Right lobe of liver (tissue), 4 donors: ENCODE data around the gene ADAM12.

Source experiments
- POLR2A ChIP-seq: fragments of 450-650 bp; IDR thresholded peaks from one replicate; pipeline ENCODE4 v1.6.1; 2017; ENCODE audit warnings: antibody characterized with exemption, mild to moderate bottlenecking
- TF ChIP-seq, protein P1 (sequence below), 4 donors: fragments of 200-600 bp in 3 of 4; fragments of 450-650 bp in 1 of 4; IDR thresholded peaks; one replicate each; pipeline versions ENCODE4 v1.5.1 to v1.8.0; 2016 to 2022; ENCODE audit warnings: antibody characterized with exemption in 4 of 4, mild to moderate bottlenecking in 2 of 4
- donor health status: DM: no; HTN: no; CAD: no.
- donor health status: DM: no; HTN: no; CAD: no.
- donor health status: DM: no; HTN: yes; CAD: no.

DNA sequence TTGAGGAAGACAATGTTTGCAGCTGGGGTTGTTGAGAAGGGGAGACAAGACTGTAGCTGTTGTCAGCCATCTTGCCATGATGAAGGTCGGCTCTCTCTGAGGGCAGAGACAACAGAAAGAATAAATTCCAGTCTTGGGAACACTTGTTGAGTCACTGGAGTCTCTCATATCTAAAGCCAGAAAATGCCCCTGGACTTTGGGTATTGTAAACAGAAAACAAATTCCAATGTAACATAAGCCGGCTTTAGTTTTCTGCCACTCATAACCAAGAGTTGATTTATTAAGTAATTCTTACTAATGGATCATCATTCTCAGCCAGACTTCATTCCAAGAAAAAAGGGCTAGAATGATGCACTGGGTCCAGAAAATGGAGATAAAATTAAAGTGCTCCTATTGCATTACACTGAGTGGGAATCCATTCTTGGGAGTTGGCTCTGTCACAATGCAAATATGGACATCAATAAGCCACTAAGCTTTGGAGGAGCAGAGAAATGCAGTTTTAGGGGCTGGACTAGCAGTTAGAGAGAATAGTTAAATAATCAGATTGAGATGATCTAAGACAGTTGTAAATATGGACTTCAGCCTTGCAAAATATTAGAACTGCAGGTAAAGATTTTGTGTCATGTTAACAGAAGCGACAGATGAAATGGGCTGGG is 78.9 kb downstream of the ADAM12 start:
- no peak for TF ChIP-seq POLR2A
- TF ChIP-seq, protein P1, sequence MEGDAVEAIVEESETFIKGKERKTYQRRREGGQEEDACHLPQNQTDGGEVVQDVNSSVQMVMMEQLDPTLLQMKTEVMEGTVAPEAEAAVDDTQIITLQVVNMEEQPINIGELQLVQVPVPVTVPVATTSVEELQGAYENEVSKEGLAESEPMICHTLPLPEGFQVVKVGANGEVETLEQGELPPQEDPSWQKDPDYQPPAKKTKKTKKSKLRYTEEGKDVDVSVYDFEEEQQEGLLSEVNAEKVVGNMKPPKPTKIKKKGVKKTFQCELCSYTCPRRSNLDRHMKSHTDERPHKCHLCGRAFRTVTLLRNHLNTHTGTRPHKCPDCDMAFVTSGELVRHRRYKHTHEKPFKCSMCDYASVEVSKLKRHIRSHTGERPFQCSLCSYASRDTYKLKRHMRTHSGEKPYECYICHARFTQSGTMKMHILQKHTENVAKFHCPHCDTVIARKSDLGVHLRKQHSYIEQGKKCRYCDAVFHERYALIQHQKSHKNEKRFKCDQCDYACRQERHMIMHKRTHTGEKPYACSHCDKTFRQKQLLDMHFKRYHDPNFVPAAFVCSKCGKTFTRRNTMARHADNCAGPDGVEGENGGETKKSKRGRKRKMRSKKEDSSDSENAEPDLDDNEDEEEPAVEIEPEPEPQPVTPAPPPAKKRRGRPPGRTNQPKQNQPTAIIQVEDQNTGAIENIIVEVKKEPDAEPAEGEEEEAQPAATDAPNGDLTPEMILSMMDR (IDR thresholded peaks at IDR 0.05): no peak
